A549 (cell line): ENCODE results near the gene KCNAB1. TPM values are rescaled to one million over a fixed set of nuclear protein-coding genes. Genes with fewer than 3 reads are reported as not detected.

ENCODE experiments used
- ATAC-seq, 2 experiments: fragments of 200-7000 bp in 1 of 2; fragments of >200 bp in 1 of 2; cut with Nextera tagmentation in 1 of 2; cut with Tn5 transposase in 1 of 2; 3 replicates each; pipeline versions ENCODE4 v1.8.0 to v1.9.1; 2018 to 2020; ENCODE audit warnings: mild to moderate bottlenecking in 1 of 2, moderate library complexity in 1 of 2
- CTCF ChIA-PET: fragments of 300-600 bp; sonication (Branson Sonifier 250); formaldehyde crosslinking; extraction: SDS; loops from one replicate; lab custom pipeline; 2021; ENCODE audit warnings: antibody characterized with exemption, inconsistent platforms; lab: Yijun Ruan, JAX
- POLR2A ChIA-PET: fragments of 350-600 bp; formaldehyde crosslinking; extraction: SDS; loops from one replicate; lab custom pipeline; 2021; ENCODE audit warnings: antibody characterized with exemption, inconsistent platforms; lab: Yijun Ruan, JAX
- DNase-seq, 2 experiments: peaks; one replicate each; pipeline versions ENCODE4 v3.0.0 to v3.0.0-alpha.2; 2011 to 2016; ENCODE audit warnings: low read depth in 1 of 2, low spot score in 1 of 2
- FAIRE-seq: peaks from 2 replicates; lab custom pipeline; 2011; peaks lifted over from hg19 to GRCh38; lab: Jason Lieb, UNC
- H3K27ac ChIP-seq, 2 experiments: fragments of >200 bp; sonication (Bioruptor Twin); formaldehyde crosslinking; 3 replicates each; pipeline ENCODE4 v1.5.1; 2016 to 2017
- H3K4me1 ChIP-seq: fragments of >200 bp; sonication (Bioruptor Twin); formaldehyde crosslinking; 3 replicates; pipeline ENCODE4 v1.6.1; 2016
- H3K4me2 ChIP-seq: fragments of >200 bp; sonication (Bioruptor Twin); formaldehyde crosslinking; 3 replicates; pipeline ENCODE4 v1.6.1; 2016
- H3K4me3 ChIP-seq: fragments of >200 bp; sonication (Bioruptor Twin); formaldehyde crosslinking; 3 replicates; pipeline ENCODE4 v1.5.1; 2016
- H3K9me3 ChIP-seq: fragments of >200 bp; sonication (Bioruptor Twin); formaldehyde crosslinking; 3 replicates; pipeline ENCODE4 v1.6.1; 2016
- BCL3 ChIP-seq: fragments of >200 bp; sonication (Bioruptor Twin); formaldehyde crosslinking; IDR thresholded peaks from 3 replicates; pipeline ENCODE4 v1.6.1; 2016
- CBX8 ChIP-seq: fragments of 200-600 bp; sonication (generic); IDR thresholded peaks from 2 replicates; pipeline ENCODE4 v1.6.1; 2016
- CHD4 ChIP-seq: fragments of 200-600 bp; sonication (generic); IDR thresholded peaks from 2 replicates; pipeline ENCODE4 v1.6.1; 2016; ENCODE audit warnings: antibody characterized with exemption, mild to moderate bottlenecking, borderline replicate concordance
- CTCF ChIP-seq: fragments of >200 bp; sonication (Bioruptor Twin); formaldehyde crosslinking; IDR thresholded peaks from 3 replicates; pipeline ENCODE4 v1.5.1; 2016
- E2F6 ChIP-seq: IDR thresholded peaks from 2 replicates; pipeline ENCODE4 v1.6.1; 2012; ENCODE audit warnings: low read depth, borderline replicate concordance
- ELK1 ChIP-seq: fragments of 150-350 bp; IDR thresholded peaks from 2 replicates; pipeline ENCODE4 v1.6.1; 2014; ENCODE audit warnings: low read depth, mild to moderate bottlenecking, low read length
- FOSB ChIP-seq: fragments of 250-450 bp; sonication (Bioruptor Pico); IDR thresholded peaks from 2 replicates; pipeline ENCODE4 v1.5.0; 2020; ENCODE audit warnings: mild to moderate bottlenecking, moderate library complexity
- GATA3 ChIP-seq: IDR thresholded peaks from 2 replicates; pipeline ENCODE4 v1.6.1; 2012; ENCODE audit warnings: borderline replicate concordance
- HES2 ChIP-seq: fragments of >200 bp; sonication (Bioruptor Twin); formaldehyde crosslinking; IDR thresholded peaks from 2 replicates; pipeline ENCODE4 v1.6.1; 2016
- HEYL ChIP-seq: fragments of 250-450 bp; sonication (Bioruptor Pico); IDR thresholded peaks from 2 replicates; pipeline ENCODE4 v1.8.0; 2021; ENCODE audit warnings: mild to moderate bottlenecking, moderate library complexity
- HOXA7 ChIP-seq: fragments of 250-450 bp; sonication (Bioruptor Pico); IDR thresholded peaks from 2 replicates; pipeline ENCODE4 v1.5.0; 2020; ENCODE audit warnings: mild to moderate bottlenecking, moderate library complexity
- HOXB13 ChIP-seq: fragments of 250-450 bp; sonication (Bioruptor Pico); IDR thresholded peaks from 2 replicates; pipeline ENCODE4 v1.5.0; 2020; ENCODE audit warnings: low read depth, mild to moderate bottlenecking, moderate library complexity
- KDM1A ChIP-seq: fragments of 200-600 bp; sonication (generic); IDR thresholded peaks from 2 replicates; pipeline ENCODE4 v1.6.1; 2016; ENCODE audit warnings: low read depth, mild to moderate bottlenecking
- NFE2L2 ChIP-seq: fragments of 150-350 bp; conservative IDR thresholded peaks from 2 replicates; pipeline ENCODE4 v1.6.1; 2014; ENCODE audit warnings: low read length
- RAD21 ChIP-seq, 2 experiments: fragments of >200 bp in 1 of 2; sonication (Bioruptor Twin) in 1 of 2; formaldehyde crosslinking in 1 of 2; IDR thresholded peaks in 1 of 2; conservative IDR thresholded peaks in 1 of 2; 2 replicates in 1 of 2; 3 replicates in 1 of 2; pipeline ENCODE4 v1.6.1; 2012 to 2018; ENCODE audit warnings: inconsistent platforms in 1 of 2
- RCOR1 ChIP-seq: fragments of 150-350 bp; IDR thresholded peaks from 2 replicates; pipeline ENCODE4 v1.6.1; 2014; ENCODE audit warnings: antibody characterized with exemption, low read length, low read depth
- REST ChIP-seq: fragments of 200-600 bp; sonication (generic); IDR thresholded peaks from 2 replicates; pipeline ENCODE4 v1.6.1; 2016; ENCODE audit warnings: antibody characterized with exemption, mild to moderate bottlenecking, moderate library complexity
- ZC3H11A ChIP-seq: fragments of 450-650 bp; IDR thresholded peaks from 2 replicates; pipeline ENCODE4 v1.6.1; 2014; ENCODE audit warnings: antibody characterized with exemption, mild to moderate bottlenecking
- ZSCAN20 ChIP-seq: fragments of 250-450 bp; sonication (Bioruptor Pico); IDR thresholded peaks from 2 replicates; pipeline ENCODE4 v1.8.0; 2022; ENCODE audit warnings: mild to moderate bottlenecking, moderate library complexity
- WGBS: methylation state at CpG from one replicate; pipeline ENCODE4 v1.1.6; 2017; ENCODE audit errors: missing lambda C conversion rate; 5-methylcytosine and 5-hydroxymethylcytosine counted together
- polyA plus RNA-seq, 4 experiments: library from polyadenylated mRNA; depleted of rRNA in 3 of 4; stranded (reverse); fragments of >200 nt; fragmentation: RNase III in 1 of 4; extraction: RNeasy Plus Mini Kit Qiagen cat#74134 plus additional on column Dnase treatment in 1 of 4; gene quantifications; 2 replicates in 3 of 4; 3 replicates in 1 of 4; pipeline ENCODE4 v1.2.3, GENCODE V29; 2011 to 2017

Gene KCNAB1
- polyA plus RNA-seq, 2 of the 4 experiments (the other 2 are of a cell fraction), result not detected

- no peak for ATAC-seq
- H3K4me3 ChIP-seq, result no peak overlapping the region
- DNase-seq, result no peak
- no peak for FAIRE-seq
- 84% methylated on average over 8 of the region's 8 CpGs for WGBS
- no peaks in the 10 kb centered on the region for H3K4me1 ChIP-seq
- H3K9me3 ChIP-seq, result no peaks in the 10 kb centered on the region
- TF ChIP-seq FOSB (CRISPR knock-in tag), result no peak
- TF ChIP-seq, all 56 proteins: peak for 0
- Histone ChIP-seq H3K4me2 (no peak overlapping the region), H3K27ac (no peak overlapping the region)
- ChIA-PET CTCF (no interaction called here), POLR2A (no interaction called here)
These were observed 177.2 kb downstream of the KCNAB1 start for GRCh38 chr3:156297582-156297981.

GRCh38 chr3:156298014-156298413 lies 177.6 kb downstream of the KCNAB1 start:
- DNase-seq (no peak), ATAC-seq (no peak), FAIRE-seq (no peak)
- Histone ChIP-seq H3K4me1 (no peaks in the 10 kb centered on the region), H3K4me2 (no peak overlapping the region), H3K27ac (no peak overlapping the region), H3K9me3 (no peaks in the 10 kb centered on the region), H3K4me3 (no peak overlapping the region)
- ChIA-PET POLR2A (no interaction called here), CTCF (no interaction called here)
- whole genome bisulfite sequencing, result 66% methylated on average over 6 of the region's 6 CpGs
- TF ChIP-seq BCL3 (no peak), HEYL (no peak), E2F6 (no peak), ZC3H11A (no peak)

GRCh38 chr3:156298938-156299337 lies 178.6 kb downstream of the KCNAB1 start:
- DNase-seq (no peak), FAIRE-seq (no peak), ATAC-seq (no peak)
- ChIA-PET CTCF (no interaction called here), POLR2A (no interaction called here)
- Histone ChIP-seq H3K9me3 (no peaks in the 10 kb centered on the region), H3K4me2 (no peak overlapping the region), H3K4me3 (no peak overlapping the region), H3K27ac (no peak overlapping the region), H3K4me1 (no peaks in the 10 kb centered on the region)
- TF ChIP-seq GATA3 (no peak), CTCF (no peak), ZC3H11A (no peak), ZSCAN20 (no peak), HES2 (no peak), HOXA7 (CRISPR knock-in tag) (no peak), HOXB13 (no peak), KDM1A (no peak), NFE2L2 (no peak)
- WGBS, result 57% methylated on average over 2 of the region's 2 CpGs

GRCh38 chr3:156299569-156299968 lies 179.2 kb downstream of the KCNAB1 start:
- POLR2A ChIA-PET, result no interaction called here
- ATAC-seq (no peak), DNase-seq (no peak), FAIRE-seq (no peak)
- H3K4me1 ChIP-seq, result no peaks in the 10 kb centered on the region
- H3K4me3 ChIP-seq, result no peak overlapping the region
- H3K4me2 ChIP-seq, result no peak overlapping the region
- H3K9me3 ChIP-seq, result no peaks in the 10 kb centered on the region
- WGBS, result 11% methylated on average over 2 of the region's 2 CpGs
- CTCF ChIA-PET, result interaction anchor here (0.6 to 1.3 kb wide), 3 partner anchors 9 to 197 kb away, joined by 3 read pairs; no protein-coding TSS in a partner anchor
- no peak overlapping the region for H3K27ac ChIP-seq
- no peak for TF ChIP-seq CHD4
- no peak for TF ChIP-seq RCOR1
- no peak for TF ChIP-seq E2F6
- no peak for TF ChIP-seq GATA3
- TF ChIP-seq ELK1, result no peak
- no peak for TF ChIP-seq CBX8
- TF ChIP-seq ZC3H11A, result no peak
- no peak for TF ChIP-seq REST
- no peak for TF ChIP-seq RAD21 (conservative IDR thresholded peaks at IDR 0.05 in 1 of 2, IDR thresholded peaks at IDR 0.05 in 1 of 2)
